GM12878 (cell line): ENCODE data around the gene NR2F1. TPM values are rescaled to one million over a fixed set of nuclear protein-coding genes. Genes with fewer than 3 reads are reported as not detected.

Source experiments
- IRF3 ChIP-seq: fragments of 450-650 bp; IDR thresholded peaks from 2 replicates; pipeline ENCODE4 v1.6.1; 2014; ENCODE audit warnings: mild to moderate bottlenecking
- NFIC ChIP-seq: IDR thresholded peaks from 2 replicates; pipeline ENCODE4 v1.6.1; 2012; ENCODE audit warnings: low read depth, mild to moderate bottlenecking, inconsistent platforms, low read length, moderate library complexity
- NR2F1 ChIP-seq: fragments of 450-650 bp; conservative IDR thresholded peaks from 2 replicates; pipeline ENCODE4 v1.6.1; 2017; ENCODE audit warnings: mild to moderate bottlenecking
- RB1 ChIP-seq: fragments of 450-650 bp; formaldehyde crosslinking; IDR thresholded peaks from 2 replicates; pipeline ENCODE4 v1.6.1; 2017; ENCODE audit warnings: mild to moderate bottlenecking, borderline replicate concordance
- SMAD1 ChIP-seq: fragments of 450-650 bp; IDR thresholded peaks from 2 replicates; pipeline ENCODE4 v1.6.1; 2018; ENCODE audit warnings: mild to moderate bottlenecking, low read depth; ENCODE audit not compliant: partially characterized antibody
- SRF ChIP-seq, 2 experiments: IDR thresholded peaks; 2 replicates each; pipeline ENCODE4 v1.6.1; 2011; ENCODE audit warnings: low read depth in 2 of 2, low read length in 2 of 2, mild to moderate bottlenecking in 1 of 2, moderate library complexity in 1 of 2
- TARDBP ChIP-seq: IDR thresholded peaks from 2 replicates; pipeline ENCODE4 v1.6.1; 2016; ENCODE audit warnings: borderline replicate concordance
- ZBTB4 ChIP-seq: fragments of 450-650 bp; formaldehyde crosslinking; IDR thresholded peaks from 2 replicates; pipeline ENCODE4 v1.4.0; 2022; ENCODE audit warnings: mild to moderate bottlenecking, moderate library complexity
- polyA plus RNA-seq, 11 experiments: library from polyadenylated mRNA; depleted of rRNA in 4 of 11; unstranded in 6 of 11; stranded (reverse) in 5 of 11; fragments of >200 nt; fragmentation: Nextera tagmentation in 4 of 11; fragmentation: Illumina TruSeq in 1 of 11; extraction: Ambion mirVana in 4 of 11; extraction: Trizol in 1 of 11; gene quantifications; 1 replicate in 1 of 11; 2 replicates in 10 of 11; pipeline versions ENCODE4 v1.2.1 to v1.2.3, GENCODE V29; 2011 to 2016; ENCODE audit warnings: inconsistent platforms in 2 of 11, missing spikeins in 2 of 11, low read depth in 1 of 11
- total RNA-seq, 4 experiments: library from RNA; depleted of rRNA in 3 of 4; stranded (reverse); fragments of >200 nt in 3 of 4; fragmentation: Illumina TruSeq in 1 of 4; extraction: Trizol in 1 of 4; gene quantifications; 2 replicates each; pipeline versions ENCODE4 v1.2.1 to v1.2.3, GENCODE V29; 2013 to 2021
- TF ChIP-seq, protein P1 (sequence below): fragments of 450-650 bp; IDR thresholded peaks from 2 replicates; pipeline ENCODE4 v1.6.1; 2017; ENCODE audit warnings: antibody characterized with exemption, mild to moderate bottlenecking, moderate library complexity
- TF ChIP-seq, protein P2 (sequence below): fragments of 450-650 bp; IDR thresholded peaks from 2 replicates; pipeline ENCODE4 v1.6.1; 2016; ENCODE audit warnings: mild to moderate bottlenecking, moderate library complexity, borderline replicate concordance

Gene NR2F1
- total and polyA plus RNA-seq, 10 of the 15 experiments (the other 5 are each of a cell fraction or from before 2014, with no cell fraction given), result 0.04 to 0.79 (median 0.36) TPM; not detected in 7

DNA sequence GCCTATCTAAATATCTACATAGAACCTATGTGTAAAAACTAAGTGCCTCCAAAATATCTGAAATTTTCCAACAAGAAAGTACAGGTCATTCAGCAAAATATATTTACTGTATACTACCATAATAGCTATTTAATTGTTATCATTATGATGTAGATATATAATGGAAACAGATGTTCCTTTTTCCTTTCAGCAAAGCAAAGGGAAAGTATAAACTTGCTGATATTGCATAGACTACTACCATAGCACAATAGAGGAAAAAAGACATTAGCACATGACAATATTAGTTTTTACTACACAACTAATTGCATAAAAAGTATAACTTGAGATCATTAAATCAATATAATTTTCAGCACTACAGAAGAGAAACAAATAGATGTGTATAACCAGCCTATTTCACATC is 16.9 kb upstream of the NR2F1 start (continued):
- TF ChIP-seq ZBTB4 (CRISPR knock-in tag), result no peak
- TF ChIP-seq RB1, result no peak
- TF ChIP-seq, protein P1, sequence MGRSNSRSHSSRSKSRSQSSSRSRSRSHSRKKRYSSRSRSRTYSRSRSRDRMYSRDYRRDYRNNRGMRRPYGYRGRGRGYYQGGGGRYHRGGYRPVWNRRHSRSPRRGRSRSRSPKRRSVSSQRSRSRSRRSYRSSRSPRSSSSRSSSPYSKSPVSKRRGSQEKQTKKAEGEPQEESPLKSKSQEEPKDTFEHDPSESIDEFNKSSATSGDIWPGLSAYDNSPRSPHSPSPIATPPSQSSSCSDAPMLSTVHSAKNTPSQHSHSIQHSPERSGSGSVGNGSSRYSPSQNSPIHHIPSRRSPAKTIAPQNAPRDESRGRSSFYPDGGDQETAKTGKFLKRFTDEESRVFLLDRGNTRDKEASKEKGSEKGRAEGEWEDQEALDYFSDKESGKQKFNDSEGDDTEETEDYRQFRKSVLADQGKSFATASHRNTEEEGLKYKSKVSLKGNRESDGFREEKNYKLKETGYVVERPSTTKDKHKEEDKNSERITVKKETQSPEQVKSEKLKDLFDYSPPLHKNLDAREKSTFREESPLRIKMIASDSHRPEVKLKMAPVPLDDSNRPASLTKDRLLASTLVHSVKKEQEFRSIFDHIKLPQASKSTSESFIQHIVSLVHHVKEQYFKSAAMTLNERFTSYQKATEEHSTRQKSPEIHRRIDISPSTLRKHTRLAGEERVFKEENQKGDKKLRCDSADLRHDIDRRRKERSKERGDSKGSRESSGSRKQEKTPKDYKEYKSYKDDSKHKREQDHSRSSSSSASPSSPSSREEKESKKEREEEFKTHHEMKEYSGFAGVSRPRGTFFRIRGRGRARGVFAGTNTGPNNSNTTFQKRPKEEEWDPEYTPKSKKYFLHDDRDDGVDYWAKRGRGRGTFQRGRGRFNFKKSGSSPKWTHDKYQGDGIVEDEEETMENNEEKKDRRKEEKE, result no peak
- TF ChIP-seq, protein P2, sequence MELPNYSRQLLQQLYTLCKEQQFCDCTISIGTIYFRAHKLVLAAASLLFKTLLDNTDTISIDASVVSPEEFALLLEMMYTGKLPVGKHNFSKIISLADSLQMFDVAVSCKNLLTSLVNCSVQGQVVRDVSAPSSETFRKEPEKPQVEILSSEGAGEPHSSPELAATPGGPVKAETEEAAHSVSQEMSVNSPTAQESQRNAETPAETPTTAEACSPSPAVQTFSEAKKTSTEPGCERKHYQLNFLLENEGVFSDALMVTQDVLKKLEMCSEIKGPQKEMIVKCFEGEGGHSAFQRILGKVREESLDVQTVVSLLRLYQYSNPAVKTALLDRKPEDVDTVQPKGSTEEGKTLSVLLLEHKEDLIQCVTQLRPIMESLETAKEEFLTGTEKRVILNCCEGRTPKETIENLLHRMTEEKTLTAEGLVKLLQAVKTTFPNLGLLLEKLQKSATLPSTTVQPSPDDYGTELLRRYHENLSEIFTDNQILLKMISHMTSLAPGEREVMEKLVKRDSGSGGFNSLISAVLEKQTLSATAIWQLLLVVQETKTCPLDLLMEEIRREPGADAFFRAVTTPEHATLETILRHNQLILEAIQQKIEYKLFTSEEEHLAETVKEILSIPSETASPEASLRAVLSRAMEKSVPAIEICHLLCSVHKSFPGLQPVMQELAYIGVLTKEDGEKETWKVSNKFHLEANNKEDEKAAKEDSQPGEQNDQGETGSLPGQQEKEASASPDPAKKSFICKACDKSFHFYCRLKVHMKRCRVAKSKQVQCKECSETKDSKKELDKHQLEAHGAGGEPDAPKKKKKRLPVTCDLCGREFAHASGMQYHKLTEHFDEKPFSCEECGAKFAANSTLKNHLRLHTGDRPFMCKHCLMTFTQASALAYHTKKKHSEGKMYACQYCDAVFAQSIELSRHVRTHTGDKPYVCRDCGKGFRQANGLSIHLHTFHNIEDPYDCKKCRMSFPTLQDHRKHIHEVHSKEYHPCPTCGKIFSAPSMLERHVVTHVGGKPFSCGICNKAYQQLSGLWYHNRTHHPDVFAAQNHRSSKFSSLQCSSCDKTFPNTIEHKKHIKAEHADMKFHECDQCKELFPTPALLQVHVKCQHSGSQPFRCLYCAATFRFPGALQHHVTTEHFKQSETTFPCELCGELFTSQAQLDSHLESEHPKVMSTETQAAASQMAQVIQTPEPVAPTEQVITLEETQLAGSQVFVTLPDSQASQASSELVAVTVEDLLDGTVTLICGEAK, result no peak
- TF ChIP-seq TARDBP, result no peak
- TF ChIP-seq NFIC, result no peak
- TF ChIP-seq NR2F1, result no peak
- no peak for TF ChIP-seq SMAD1
- no peak for TF ChIP-seq IRF3
- no peak for TF ChIP-seq SRF (IDR thresholded peaks at IDR 0.05; ENCODE audit: low read depth in 2 of 2, low read length in 2 of 2)
- TF ChIP-seq, all 136 proteins: peak for 0
